SK-N-MC (cell line): ENCODE measurements around the gene CCDC6.
"Not testable (repeated sequence)": the region's sequence is repeated elsewhere in the genome, so short reads cannot be mapped to it uniquely, and the experiment has no call there.

Experiments used
- DNase-seq: peaks from one replicate; pipeline ENCODE4 v3.0.0-alpha.2; 2011; ENCODE audit warnings: low read depth, low spot score
- H3K27ac ChIP-seq: fragments of 200-600 bp; sonication (generic); 2 replicates; pipeline ENCODE4 v1.5.1; 2016; ENCODE audit warnings: mixed run types
- H3K36me3 ChIP-seq: fragments of 200-600 bp; sonication (generic); 2 replicates; pipeline ENCODE4 v1.6.1; 2017; ENCODE audit warnings: antibody characterized with exemption, low read length, mixed read lengths; ENCODE audit not compliant: insufficient read depth
- H3K4me3 ChIP-seq: fragments of 200-600 bp; sonication (generic); 2 replicates; pipeline ENCODE4 v1.5.1; 2016
- H3K9ac ChIP-seq: fragments of 200-600 bp; sonication (generic); 2 replicates; pipeline ENCODE4 v1.8.0; 2017; ENCODE audit warnings: mixed run types, mixed read lengths; ENCODE audit not compliant: insufficient read length
- H3K9me3 ChIP-seq: fragments of 200-600 bp; sonication (generic); 2 replicates; pipeline ENCODE4 v1.6.1; 2017; ENCODE audit warnings: low read depth, mild to moderate bottlenecking, antibody characterized with exemption, low read length, moderate library complexity, mixed read lengths
- EZH2 ChIP-seq: fragments of 200-600 bp; sonication (generic); IDR thresholded peaks from one replicate; pipeline ENCODE4 v1.6.1; 2017; ENCODE audit warnings: antibody characterized with exemption
- FOXP2 ChIP-seq: optimal IDR thresholded peaks from 2 replicates; pipeline ENCODE3; 2011; ENCODE audit warnings: mild to moderate bottlenecking, moderate library complexity; ENCODE audit not compliant: insufficient read depth; ENCODE audit errors: extremely low read length, control extremely low read depth
- POLR2AphosphoS5 ChIP-seq: IDR thresholded peaks from 2 replicates; pipeline ENCODE4 v1.6.1; 2012; ENCODE audit warnings: mild to moderate bottlenecking, low read depth, low read length, borderline replicate concordance

The CCDC6 gene

GRCh38 chr10:59793919-59794318, 112.4 kb downstream of the CCDC6 start:
- Histone ChIP-seq H3K27ac (no peak overlapping the region), H3K9me3 (no peaks in the 10 kb centered on the region), H3K36me3 (peaks cover 3% of the 10 kb centered on the region; the same call in 1 of the 2 replicates), H3K4me3 (no peak overlapping the region), H3K9ac (no peak overlapping the region)
- no peak for DNase-seq
- TF ChIP-seq FOXP2 (no peak), POLR2AphosphoS5 (no peak), EZH2 (no peak)

GRCh38 chr10:59792812-59793211, 113.5 kb downstream of the CCDC6 start:
- no peak for DNase-seq
- peaks cover 3% of the 10 kb centered on the region; the same call in 1 of the 2 replicates for H3K36me3 ChIP-seq
- H3K9ac ChIP-seq = no peak overlapping the region
- H3K4me3 ChIP-seq = no peak overlapping the region
- TF ChIP-seq FOXP2 = no peak
- no peak for TF ChIP-seq POLR2AphosphoS5
- TF ChIP-seq EZH2 = no peak
- no peaks in the 10 kb centered on the region for H3K9me3 ChIP-seq
- H3K27ac ChIP-seq = no peak overlapping the region

GRCh38 chr10:59791601-59792000, 114.8 kb downstream of the CCDC6 start:
- H3K27ac ChIP-seq = no peak overlapping the region
- no peak for DNase-seq
- no peaks in the 10 kb centered on the region for H3K9me3 ChIP-seq
- no peak for TF ChIP-seq POLR2AphosphoS5
- no peak overlapping the region for H3K4me3 ChIP-seq
- no peak overlapping the region for H3K9ac ChIP-seq
- peaks cover 3% of the 10 kb centered on the region; the same call in 1 of the 2 replicates for H3K36me3 ChIP-seq

- not testable (repeated sequence) for H3K27ac ChIP-seq, H3K9me3 ChIP-seq, H3K4me3 ChIP-seq, H3K9ac ChIP-seq, H3K36me3 ChIP-seq, DNase-seq
These were observed 116.3 kb downstream of the CCDC6 start for GRCh38 chr10:59790080-59790479.

GRCh38 chr10:59788914-59789313, 117.4 kb downstream of the CCDC6 start:
- not testable (repeated sequence) for H3K4me3 ChIP-seq, H3K9me3 ChIP-seq, DNase-seq, H3K27ac ChIP-seq, H3K36me3 ChIP-seq, H3K9ac ChIP-seq

GRCh38 chr10:59787032-59787431, 119.3 kb downstream of the CCDC6 start:
- H3K9me3 ChIP-seq, H3K27ac ChIP-seq, H3K9ac ChIP-seq, H3K36me3 ChIP-seq, H3K4me3 ChIP-seq, DNase-seq: not testable (repeated sequence)

GRCh38 chr10:59785476-59785875, 120.9 kb downstream of the CCDC6 start:
- H3K9me3 ChIP-seq, H3K27ac ChIP-seq, H3K9ac ChIP-seq, H3K36me3 ChIP-seq, H3K4me3 ChIP-seq, DNase-seq: not testable (repeated sequence)

GRCh38 chr10:59781511-59781910, 124.8 kb downstream of the CCDC6 start:
- no peak overlapping the region for H3K9ac ChIP-seq
- no peaks in the 10 kb centered on the region for H3K9me3 ChIP-seq
- H3K4me3 ChIP-seq = no peak overlapping the region
- DNase-seq = no peak
- H3K36me3 ChIP-seq = no peaks in the 10 kb centered on the region
- TF ChIP-seq FOXP2 = no peak
- TF ChIP-seq POLR2AphosphoS5 = no peak
- TF ChIP-seq EZH2 = no peak
- no peak overlapping the region for H3K27ac ChIP-seq

GRCh38 chr10:59779756-59780533, 126.4 kb downstream of the CCDC6 start:
- no peak for DNase-seq
- no peaks in the 10 kb centered on the region for H3K36me3 ChIP-seq
- H3K27ac ChIP-seq = no peak overlapping the region
- H3K9ac ChIP-seq = no peak overlapping the region
- H3K9me3 ChIP-seq = no peaks in the 10 kb centered on the region
- TF ChIP-seq FOXP2 (no peak), POLR2AphosphoS5 (no peak), EZH2 (no peak)
- no peak overlapping the region for H3K4me3 ChIP-seq
